Stimulated activated CD8-positive, alpha-beta memory T cell treated with anti-CD3 and anti-CD28 coated beads, Interleukin-2, amount 100 ng/mL, for 48 hours (primary cell): ENCODE measurements around the gene FAM78A.

Source experiments
- DNase-seq, 2 donors: peaks; one replicate each; pipeline ENCODE4 v3.0.0-alpha.2; 2020; ENCODE audit warnings: low read depth in 2 of 2

The FAM78A gene

GRCh38 chr9:131239161-131239975 is 36.9 kb downstream of the FAM78A start:
- no peak for DNase-seq

- DNase-seq = no peak
Measured at GRCh38 chr9:131238402-131239021, 37.8 kb downstream of the FAM78A start.

DNA sequence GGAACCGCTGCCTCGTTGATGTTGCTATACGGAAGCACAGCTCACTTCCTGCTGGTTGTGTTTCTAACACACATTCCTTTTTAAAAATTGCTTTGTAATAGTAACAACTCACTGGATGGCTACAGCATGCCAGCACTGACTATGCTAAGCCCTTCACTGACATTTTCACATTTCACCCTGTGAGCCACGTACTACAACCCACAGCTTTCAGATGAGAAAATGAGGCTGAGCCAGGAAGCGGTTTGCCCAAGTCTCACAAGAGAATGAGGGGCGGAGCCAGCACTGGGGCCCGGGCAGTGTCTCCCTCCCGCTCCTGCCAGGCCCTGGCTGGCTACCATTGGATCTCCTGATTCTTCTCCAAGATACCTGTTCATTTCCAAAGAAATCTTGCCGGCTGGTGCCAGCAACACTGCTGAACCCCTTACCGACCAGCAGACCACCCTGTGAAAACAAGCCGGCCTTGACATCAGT is 38.3 kb downstream of the FAM78A start:
- DNase-seq = peak; percentile 80 to 83

GRCh38 chr9:131237291-131237690 is 39.0 kb downstream of the FAM78A start:
- no peak for DNase-seq

- DNase-seq = no peak
Measured at GRCh38 chr9:131236761-131237160, 39.5 kb downstream of the FAM78A start.

DNA sequence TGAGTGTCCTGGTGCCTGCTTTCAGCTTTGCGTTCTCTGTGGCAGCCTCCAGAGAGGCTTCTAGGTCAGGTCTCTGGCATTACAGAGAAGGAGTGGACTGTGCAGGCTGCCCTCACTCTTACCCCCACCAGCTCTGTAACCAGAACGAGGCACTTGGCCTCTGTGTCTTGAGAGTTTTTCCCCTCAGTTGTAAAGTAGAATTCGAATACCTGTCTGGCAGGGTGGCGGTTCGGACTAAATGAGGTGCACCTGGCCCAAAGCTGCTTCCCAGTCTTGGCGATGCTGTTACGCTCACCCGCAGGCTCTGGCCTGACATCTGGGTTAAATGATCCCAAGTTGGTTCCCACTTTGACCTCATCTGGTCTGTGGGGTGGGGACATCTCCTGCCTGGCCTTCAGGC is 40.1 kb downstream of the FAM78A start:
- no peak for DNase-seq

GRCh38 chr9:131235480-131235851 is 40.8 kb downstream of the FAM78A start:
- DNase-seq = no peak

- DNase-seq = no peak
Measured at GRCh38 chr9:131234799-131235479, 41.4 kb downstream of the FAM78A start.

- DNase-seq = no peak
Measured at GRCh38 chr9:131233995-131234394, 42.3 kb downstream of the FAM78A start.

- no peak for DNase-seq
Measured at GRCh38 chr9:131233556-131233955, 42.8 kb downstream of the FAM78A start.

DNA sequence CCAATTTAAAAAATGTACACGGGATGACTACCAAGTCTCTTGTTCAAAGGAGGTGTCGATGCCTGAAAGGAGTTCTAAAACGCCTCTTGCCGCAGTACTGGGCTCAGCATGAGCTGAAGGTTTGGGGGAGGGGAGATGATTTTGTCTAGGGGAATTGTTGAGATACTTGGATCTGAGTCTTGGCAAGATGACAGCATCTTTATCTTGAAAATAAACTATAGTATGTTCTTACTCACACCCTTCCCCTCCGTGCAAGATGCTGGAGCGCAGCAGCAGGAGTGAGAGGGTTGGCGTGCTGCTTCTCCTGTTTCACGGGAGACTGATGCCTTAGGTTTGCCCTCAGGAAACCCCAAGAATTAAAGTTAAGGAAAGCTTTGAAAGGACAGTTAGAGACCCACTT is 47.3 kb downstream of the FAM78A start:
- DNase-seq = no peak

- DNase-seq = no peak
Measured at GRCh38 chr9:131227959-131228460, 48.3 kb downstream of the FAM78A start.

- no peak for DNase-seq
Measured at GRCh38 chr9:131227112-131227958, 49.0 kb downstream of the FAM78A start.

DNA sequence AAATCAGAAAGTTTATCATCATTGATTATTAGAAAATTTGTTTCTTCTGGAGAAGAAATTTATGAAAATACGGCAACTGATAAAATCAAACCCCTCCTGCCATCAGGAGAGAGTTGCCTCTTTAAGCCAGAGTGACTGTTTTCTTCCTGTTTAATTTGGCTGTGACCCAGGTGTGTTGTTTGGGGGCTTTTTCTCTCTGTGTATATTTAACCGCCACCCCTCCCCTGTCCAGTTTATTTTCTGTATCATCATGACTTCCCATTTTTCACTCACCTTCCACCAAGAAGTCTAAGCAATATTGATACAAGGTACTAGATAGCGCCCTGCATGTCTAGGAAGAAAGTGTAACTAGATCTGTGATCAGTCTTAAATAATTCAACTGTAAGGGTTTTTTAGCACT is 50.1 kb downstream of the FAM78A start:
- DNase-seq = no peak

DNA sequence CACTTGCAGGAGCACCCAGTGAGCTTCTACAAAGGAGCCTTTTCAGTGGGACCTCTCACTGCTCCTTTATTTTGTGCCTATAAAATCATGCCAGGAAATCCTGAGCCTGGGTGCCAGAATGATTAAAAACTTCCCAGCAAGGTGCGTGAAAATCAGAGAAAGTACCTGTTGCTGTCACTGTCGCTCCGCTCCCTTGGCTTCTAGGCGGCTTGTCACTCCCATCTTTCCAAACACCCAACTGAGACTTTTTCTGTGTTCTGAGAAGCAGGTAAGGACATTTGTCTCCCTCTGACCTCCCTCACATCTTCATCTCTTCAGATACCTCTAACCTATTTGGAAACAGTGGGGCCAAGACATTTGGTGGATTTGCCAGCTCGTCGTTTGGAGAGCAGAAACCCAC is 53.9 kb downstream of the FAM78A start:
- DNase-seq = no peak

DNA sequence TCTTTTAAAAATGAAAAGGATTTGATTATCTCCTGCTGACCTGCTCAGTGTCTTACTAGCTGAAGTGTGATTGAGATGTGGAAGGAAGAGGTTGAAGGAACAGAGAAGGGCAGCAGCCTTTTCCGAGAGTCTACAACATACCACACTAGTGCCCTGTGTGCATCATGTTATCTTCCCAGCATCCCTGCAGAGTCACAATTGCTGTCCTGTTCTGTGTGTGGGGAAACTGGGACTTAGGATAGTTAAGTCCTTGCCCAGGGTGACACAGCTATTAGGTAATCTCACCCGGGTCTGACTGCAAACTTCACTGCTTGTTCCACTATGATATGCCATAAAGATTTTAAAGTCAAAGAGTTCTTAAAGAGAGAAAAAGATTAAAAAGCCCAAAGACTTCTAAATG is 55.8 kb downstream of the FAM78A start:
- no peak for DNase-seq

GRCh38 chr9:131218370-131218769 is 57.9 kb downstream of the FAM78A start:
- no peak for DNase-seq

- DNase-seq = no peak
Measured at GRCh38 chr9:131217331-131218031, 58.8 kb downstream of the FAM78A start.

DNA sequence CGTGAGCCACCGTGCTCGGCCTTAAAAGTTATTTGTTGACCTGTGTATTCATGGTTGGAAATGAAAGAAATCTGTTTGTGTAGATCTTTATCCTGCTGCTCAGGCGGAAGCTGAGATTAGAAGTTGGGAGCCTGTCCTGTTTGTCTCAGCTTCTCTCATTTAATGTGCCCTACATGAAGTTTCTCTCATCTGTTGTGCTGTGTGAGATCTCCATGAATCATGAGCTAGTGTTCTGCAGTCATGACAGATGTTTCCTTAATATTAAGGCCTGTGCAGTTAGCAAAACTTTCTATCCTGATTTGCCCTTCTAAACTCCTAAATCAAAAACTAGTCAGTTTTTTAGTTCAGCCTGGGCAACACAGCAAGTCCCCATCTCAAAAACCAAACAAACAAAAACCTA is 59.5 kb downstream of the FAM78A start:
- no peak for DNase-seq

- no peak for DNase-seq
Measured at GRCh38 chr9:131214876-131215275, 61.4 kb downstream of the FAM78A start.

DNA sequence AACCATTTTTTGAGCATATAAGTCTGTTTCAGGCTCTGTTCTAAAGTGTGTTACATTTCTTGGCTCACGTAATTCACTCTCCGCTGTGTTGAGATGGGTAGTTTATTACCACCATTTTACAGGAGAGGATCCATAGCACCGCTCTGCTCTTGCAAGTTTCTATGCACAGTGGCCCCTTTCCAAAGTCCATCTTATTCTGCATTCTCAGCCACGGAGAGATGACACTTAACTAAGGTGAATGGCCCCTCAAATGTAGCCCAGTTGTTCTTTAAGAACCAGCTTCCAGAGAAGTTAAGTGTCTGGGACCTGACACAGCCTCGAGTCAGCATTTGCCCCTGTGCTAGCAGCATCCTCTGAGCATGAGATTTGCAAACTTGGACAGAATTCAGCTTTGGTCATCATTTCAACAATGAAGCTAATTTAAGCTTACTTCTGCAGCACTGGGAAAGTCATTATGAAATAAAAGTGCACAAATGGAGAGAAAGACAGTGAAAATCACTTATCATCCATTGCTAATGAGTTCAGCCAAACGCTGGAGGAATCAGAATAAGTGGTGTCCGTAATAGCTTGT is 61.9 kb downstream of the FAM78A start:
- no peak for DNase-seq
